ENCODE measurements around the gene C19orf12.

DNA sequence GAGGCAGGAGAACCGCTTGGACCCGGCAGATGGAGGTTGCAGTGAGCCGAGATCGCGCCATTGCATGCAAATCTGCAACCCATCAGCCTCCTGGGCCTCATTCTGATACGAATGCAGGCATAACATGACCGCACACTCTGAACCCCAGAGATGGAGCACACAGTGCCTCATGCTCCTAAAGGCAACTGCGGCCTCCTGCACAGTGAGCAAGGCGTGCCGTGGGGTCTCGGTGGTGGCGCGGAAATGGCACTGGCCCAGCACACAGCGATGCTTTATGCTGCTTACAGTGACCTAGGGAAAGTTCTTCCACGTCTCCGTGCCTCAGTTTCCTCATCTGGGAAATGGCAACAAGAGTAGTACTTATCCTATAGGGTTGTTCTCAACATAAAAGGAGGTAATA is 2.0 kb upstream of the C19orf12 start:
- TF ChIP-seq, protein P1, sequence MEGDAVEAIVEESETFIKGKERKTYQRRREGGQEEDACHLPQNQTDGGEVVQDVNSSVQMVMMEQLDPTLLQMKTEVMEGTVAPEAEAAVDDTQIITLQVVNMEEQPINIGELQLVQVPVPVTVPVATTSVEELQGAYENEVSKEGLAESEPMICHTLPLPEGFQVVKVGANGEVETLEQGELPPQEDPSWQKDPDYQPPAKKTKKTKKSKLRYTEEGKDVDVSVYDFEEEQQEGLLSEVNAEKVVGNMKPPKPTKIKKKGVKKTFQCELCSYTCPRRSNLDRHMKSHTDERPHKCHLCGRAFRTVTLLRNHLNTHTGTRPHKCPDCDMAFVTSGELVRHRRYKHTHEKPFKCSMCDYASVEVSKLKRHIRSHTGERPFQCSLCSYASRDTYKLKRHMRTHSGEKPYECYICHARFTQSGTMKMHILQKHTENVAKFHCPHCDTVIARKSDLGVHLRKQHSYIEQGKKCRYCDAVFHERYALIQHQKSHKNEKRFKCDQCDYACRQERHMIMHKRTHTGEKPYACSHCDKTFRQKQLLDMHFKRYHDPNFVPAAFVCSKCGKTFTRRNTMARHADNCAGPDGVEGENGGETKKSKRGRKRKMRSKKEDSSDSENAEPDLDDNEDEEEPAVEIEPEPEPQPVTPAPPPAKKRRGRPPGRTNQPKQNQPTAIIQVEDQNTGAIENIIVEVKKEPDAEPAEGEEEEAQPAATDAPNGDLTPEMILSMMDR (IDR thresholded peaks at IDR 0.05) = no peak
- no peak for TF ChIP-seq POLR2A (IDR thresholded peaks at IDR 0.05)
